Activated naive CD4-positive, alpha-beta T cell treated with anti-CD3 and anti-CD28 coated beads, Interleukin-2, amount 50 U/mL, for 24 hours (primary cell): ENCODE measurements around the gene IFT81.

Experiments
- H3K27ac Mint-ChIP-seq: one replicate; pipeline ENCODE4 v1.8.0; 2021; ENCODE audit warnings: mild to moderate bottlenecking, mixed read lengths
- H3K27me3 Mint-ChIP-seq: one replicate; pipeline ENCODE4 v1.8.0; 2021; ENCODE audit warnings: mixed read lengths
- H3K36me3 Mint-ChIP-seq: one replicate; pipeline ENCODE4 v1.8.0; 2021; ENCODE audit warnings: mixed read lengths
- H3K4me1 Mint-ChIP-seq: one replicate; pipeline ENCODE4 v1.8.0; 2021; ENCODE audit warnings: mixed read lengths
- H3K4me3 Mint-ChIP-seq: one replicate; pipeline ENCODE4 v1.8.0; 2021; ENCODE audit warnings: mild to moderate bottlenecking, mixed read lengths
- H3K9me3 Mint-ChIP-seq: one replicate; pipeline ENCODE4 v1.8.0; 2021; ENCODE audit warnings: mixed read lengths

The IFT81 gene

DNA sequence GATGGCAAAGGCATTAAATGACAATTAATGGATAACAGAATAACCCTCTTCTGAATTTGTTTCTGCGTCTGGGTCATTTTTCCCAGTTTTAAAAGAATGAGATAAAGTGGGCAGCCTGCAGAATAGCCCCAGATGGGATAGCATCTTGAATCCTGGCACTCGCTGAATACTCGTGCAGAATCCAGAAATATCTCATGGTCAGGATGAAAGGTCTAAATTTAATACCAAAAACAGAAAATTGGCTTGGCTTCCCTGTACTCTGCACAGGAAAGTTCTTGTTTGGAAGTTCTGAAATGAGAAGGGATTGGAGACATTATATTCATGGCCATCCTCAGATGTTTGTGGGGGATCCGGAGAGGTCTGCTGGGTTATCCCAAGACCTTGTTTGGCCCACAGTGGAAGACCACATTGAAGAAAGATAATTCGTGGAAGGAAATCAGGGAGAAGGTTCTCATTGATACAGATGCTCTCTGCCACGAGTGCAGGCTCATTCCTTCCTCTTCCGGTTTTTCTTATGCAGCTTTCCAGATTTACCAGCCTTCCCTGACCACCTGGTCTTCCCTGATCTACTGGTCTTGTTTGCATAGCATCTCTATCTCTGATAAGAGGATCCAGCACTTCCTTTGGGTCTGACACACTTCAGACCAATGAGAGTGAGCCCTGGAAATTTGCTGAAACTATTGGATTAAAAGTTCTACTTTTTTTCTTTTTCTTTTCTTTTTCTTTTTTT, 6.0 kb upstream of the IFT81 start:
- Mint-ChIP-seq H3K36me3 (no peaks in the 10 kb centered on the region), H3K9me3 (no peaks in the 10 kb centered on the region), H3K27ac (no peak overlapping the region), H3K27me3 (no peaks in the 10 kb centered on the region), H3K4me1 (no peaks in the 10 kb centered on the region), H3K4me3 (no peak overlapping the region)

DNA sequence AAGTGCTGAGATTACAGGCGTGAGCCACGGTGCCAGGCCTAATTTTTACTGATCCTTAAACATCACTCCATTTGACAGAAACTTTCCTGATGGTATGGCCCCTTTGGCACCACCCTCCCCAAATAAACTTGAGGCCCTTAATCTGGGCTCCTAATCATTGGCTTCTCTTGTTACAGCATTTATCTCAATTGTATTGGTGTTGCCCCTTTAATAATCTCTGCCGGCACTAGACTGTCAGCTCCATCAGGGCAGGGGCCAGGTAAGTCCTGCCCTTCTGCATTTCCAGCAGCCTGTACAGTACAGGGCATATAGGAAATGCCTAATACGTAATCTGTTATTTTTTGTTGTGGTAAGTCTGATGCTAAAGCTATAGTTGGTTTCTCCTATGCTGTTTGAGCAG, 1.2 kb upstream of the IFT81 start:
- Mint-ChIP-seq H3K27me3 (no peaks in the 10 kb centered on the region), H3K9me3 (no peaks in the 10 kb centered on the region), H3K36me3 (no peaks in the 10 kb centered on the region), H3K4me3 (no peak overlapping the region), H3K4me1 (no peaks in the 10 kb centered on the region), H3K27ac (no peak overlapping the region)

DNA sequence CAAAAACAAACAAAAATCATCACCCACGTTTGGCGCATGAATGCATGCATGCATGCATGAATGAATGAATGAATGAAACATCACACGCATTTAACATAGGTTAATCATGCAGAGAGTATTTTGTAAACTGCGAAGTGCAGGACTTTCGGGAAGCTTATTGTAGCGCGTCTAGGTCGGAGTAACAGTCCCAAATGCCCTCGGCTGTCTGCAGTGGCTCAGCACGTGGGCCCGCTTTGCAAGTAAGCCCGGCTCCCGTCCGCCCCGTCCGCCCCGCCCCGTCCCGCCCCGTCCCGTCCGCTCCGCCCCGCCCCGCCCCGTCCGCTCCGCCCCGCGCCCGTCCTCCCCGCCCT, 263 bp upstream of the IFT81 start:
- Mint-ChIP-seq H3K36me3 (no peaks in the 10 kb centered on the region), H3K4me1 (no peaks in the 10 kb centered on the region), H3K27me3 (no peaks in the 10 kb centered on the region), H3K4me3 (peak overlapping the region; percentile 89), H3K9me3 (no peaks in the 10 kb centered on the region), H3K27ac (peak overlapping the region; percentile 3)

DNA sequence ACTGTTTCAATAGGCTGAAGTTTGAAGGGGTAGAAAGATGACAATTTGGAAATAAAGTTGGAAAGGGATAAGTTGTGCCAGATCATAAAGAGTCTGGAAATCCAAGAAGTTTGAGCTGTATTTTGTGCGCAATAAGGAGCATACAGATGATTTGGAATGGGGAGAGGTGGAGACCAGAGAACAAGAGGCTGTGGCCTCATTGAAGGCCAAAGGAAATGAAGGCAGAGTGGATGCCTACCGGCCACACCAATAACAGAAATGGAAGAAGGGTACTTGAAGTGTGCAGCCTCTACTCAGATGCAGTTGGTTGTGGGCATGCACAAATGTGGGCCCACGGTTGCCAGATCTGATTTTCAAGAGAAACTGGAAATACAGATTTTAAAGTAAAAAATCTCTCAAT, 2.4 kb downstream of the IFT81 start:
- Mint-ChIP-seq H3K9me3 (no peaks in the 10 kb centered on the region), H3K4me1 (no peaks in the 10 kb centered on the region), H3K4me3 (no peak overlapping the region), H3K27me3 (no peaks in the 10 kb centered on the region), H3K36me3 (no peaks in the 10 kb centered on the region), H3K27ac (peak overlapping the region; percentile 57)

DNA sequence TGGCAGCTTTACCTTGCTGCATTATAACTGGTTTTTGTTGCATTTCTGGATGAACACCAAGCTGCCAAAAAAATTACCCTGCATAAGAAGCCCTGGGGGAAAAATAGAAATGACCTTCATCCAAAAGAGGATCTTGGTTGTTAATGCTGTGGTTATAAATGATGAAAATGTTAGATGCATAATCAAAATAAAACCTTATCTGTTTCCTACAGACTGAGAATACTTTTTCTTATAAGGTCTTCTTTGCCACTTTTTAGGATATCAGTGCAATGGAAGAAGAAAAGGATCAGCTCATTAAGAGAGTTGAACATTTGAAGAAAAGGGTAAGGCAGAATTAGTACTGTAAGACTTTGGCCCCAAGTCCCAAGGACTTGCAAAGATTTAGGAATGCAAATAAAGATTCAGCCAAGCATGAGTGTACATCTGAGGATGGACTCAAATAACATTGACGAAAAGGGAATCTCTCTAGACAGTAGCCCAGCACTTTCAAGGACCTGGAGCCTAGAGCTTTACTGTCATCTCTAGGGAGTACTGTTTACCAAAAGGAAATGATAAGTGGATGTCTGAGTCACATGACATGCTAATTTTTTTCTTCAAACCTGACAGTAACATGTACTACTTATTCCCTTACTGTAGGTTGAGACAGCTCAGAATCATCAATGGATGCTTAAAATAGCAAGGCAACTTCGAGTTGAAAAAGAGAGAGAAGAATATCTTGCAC, 10.7 kb downstream of the IFT81 start:
- Mint-ChIP-seq H3K9me3 (no peaks in the 10 kb centered on the region), H3K27me3 (no peaks in the 10 kb centered on the region), H3K4me3 (no peak overlapping the region), H3K4me1 (peaks cover 8% of the 10 kb centered on the region), H3K36me3 (no peaks in the 10 kb centered on the region), H3K27ac (no peak overlapping the region)

DNA sequence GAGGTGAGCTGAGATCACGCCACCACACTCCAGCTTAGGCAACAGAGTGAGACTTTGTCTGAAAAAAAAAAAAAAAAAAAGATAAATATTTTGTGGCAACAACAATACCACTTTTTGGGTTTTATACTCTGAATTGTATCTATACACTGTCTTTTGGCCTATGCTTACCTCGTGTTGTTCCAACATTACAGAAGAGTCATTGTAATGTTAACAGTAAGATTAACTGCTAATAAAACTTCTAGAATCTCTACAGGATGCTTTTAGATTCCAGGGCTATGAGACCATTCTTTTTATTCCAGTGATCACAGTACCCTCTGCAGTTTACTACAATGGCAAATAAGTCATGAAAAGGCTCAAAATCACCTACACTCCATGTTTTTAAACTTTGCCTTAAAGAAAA, 11.6 kb downstream of the IFT81 start:
- no peak overlapping the region for H3K4me3 Mint-ChIP-seq
- no peaks in the 10 kb centered on the region for H3K9me3 Mint-ChIP-seq
- no peaks in the 10 kb centered on the region for H3K36me3 Mint-ChIP-seq
- H3K27ac Mint-ChIP-seq: no peak overlapping the region
- peaks cover 8% of the 10 kb centered on the region for H3K4me1 Mint-ChIP-seq
- H3K27me3 Mint-ChIP-seq: no peaks in the 10 kb centered on the region

DNA sequence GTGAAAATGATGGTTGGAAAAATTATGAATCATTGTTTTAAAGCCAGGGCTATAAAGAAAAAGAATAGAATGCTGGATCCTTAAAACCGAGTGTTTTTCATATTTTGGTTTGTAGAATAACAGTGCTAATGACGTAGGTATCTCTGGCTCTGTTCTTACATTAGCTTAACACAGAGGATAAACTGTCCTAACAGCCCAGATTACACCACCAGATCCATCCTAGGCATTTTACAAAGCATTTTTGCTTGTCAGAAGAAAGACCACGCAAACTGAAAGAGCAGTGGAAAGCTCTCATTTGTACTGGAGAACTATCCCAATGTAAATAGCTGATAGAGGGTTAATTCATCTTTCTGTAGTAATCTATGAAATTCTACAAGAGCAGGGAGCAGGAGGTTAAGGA, 13.6 kb downstream of the IFT81 start:
- peaks cover 8% of the 10 kb centered on the region for H3K4me1 Mint-ChIP-seq
- no peak overlapping the region for H3K4me3 Mint-ChIP-seq
- H3K36me3 Mint-ChIP-seq: no peaks in the 10 kb centered on the region
- no peak overlapping the region for H3K27ac Mint-ChIP-seq
- no peaks in the 10 kb centered on the region for H3K27me3 Mint-ChIP-seq
- H3K9me3 Mint-ChIP-seq: no peaks in the 10 kb centered on the region

DNA sequence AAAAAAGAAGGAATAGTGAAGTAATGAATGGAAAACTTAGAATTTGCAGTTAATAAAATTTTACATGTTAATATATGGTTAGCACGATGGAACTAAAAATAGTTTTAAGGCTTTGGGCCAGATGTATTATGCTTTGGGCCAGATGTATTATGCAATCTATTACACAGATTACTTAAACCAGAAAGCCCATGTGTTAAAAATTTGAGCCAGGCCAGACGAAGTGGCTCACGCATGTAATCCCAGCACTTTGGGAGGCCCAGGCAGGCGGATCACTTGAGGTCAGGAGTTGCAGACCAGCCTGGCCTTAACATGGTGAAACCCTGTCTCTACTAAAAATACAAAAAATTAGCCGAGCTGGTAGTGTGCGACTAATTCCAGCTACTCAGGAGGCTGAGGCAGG, 17.2 kb downstream of the IFT81 start:
- H3K9me3 Mint-ChIP-seq: no peaks in the 10 kb centered on the region
- no peaks in the 10 kb centered on the region for H3K36me3 Mint-ChIP-seq
- H3K4me1 Mint-ChIP-seq: no peaks in the 10 kb centered on the region
- no peak overlapping the region for H3K4me3 Mint-ChIP-seq
- no peak overlapping the region for H3K27ac Mint-ChIP-seq
- H3K27me3 Mint-ChIP-seq: no peaks in the 10 kb centered on the region

DNA sequence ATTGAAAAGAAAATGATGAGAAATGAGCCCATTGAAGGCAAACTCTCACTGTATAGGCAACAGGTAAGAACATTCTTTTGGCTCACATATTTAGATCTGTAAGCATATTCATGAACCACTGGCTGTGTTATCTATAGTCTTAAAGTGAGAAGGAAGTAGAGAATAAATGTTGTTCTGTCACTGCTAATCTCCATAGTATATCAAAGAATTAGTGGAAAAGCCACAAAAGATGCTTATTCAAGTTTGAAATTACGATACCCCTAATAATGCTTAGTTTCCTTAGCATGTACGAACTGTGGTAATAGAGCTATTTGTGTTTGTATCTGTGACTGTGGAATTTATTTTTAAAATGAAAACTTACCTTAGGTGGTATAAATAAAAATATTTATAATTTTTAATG, 22.8 kb downstream of the IFT81 start:
- H3K9me3 Mint-ChIP-seq: no peaks in the 10 kb centered on the region
- no peak overlapping the region for H3K4me3 Mint-ChIP-seq
- no peaks in the 10 kb centered on the region for H3K27me3 Mint-ChIP-seq
- H3K36me3 Mint-ChIP-seq: peaks cover 4% of the 10 kb centered on the region
- peaks cover 5% of the 10 kb centered on the region for H3K4me1 Mint-ChIP-seq
- H3K27ac Mint-ChIP-seq: no peak overlapping the region

DNA sequence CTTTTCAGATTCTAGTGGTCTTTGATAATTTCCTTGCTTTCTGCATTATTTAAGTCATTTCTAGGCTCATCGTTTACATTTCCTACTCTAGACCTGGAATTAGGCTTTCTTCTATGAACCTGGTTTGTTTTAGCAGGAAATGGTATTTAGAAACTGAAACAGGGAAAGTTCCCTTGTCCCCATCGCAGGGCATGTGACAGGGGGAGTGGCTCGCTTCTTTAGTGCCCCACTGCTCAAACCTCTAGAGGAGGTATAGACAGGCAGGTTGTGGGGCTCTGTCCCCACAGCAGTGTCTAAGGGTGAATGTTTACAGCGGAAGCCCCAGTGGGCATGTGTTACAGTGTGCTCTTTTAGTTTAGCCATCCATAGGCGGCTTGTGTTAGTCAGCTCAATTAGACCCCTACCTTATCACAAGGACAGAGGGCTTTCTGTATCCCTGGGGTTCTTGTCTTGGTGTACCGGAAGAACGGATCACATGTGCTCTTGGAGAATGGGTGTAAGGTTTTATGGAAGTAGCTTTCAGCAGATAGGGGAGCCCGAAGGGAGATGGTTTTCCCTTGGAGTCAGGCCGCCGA, 25.0 kb downstream of the IFT81 start:
- Mint-ChIP-seq H3K27ac (no peak overlapping the region), H3K27me3 (no peaks in the 10 kb centered on the region), H3K9me3 (no peaks in the 10 kb centered on the region), H3K4me3 (no peak overlapping the region), H3K4me1 (peaks cover 5% of the 10 kb centered on the region), H3K36me3 (peaks cover 4% of the 10 kb centered on the region)

DNA sequence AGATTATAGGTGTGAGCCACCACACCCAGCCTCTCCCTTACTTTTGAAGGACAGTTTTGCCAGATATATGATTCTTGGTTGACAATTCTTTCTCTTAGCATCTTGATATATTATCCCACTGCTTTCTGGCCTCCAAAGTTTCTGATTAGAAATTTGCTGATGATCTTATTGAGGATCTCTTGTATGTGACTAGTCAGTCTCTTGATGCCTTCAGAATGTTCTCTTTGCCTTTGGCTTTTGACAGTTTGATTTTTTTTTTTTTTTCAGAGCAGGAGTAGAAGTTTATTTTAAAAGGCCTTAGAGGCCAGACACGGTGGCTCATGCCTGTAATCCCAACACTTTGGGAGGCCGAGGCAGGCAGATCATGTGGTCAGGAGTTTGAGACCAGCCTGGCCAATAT, 32.6 kb downstream of the IFT81 start:
- peaks cover 6% of the 10 kb centered on the region for H3K9me3 Mint-ChIP-seq
- H3K4me1 Mint-ChIP-seq: peaks cover 5% of the 10 kb centered on the region
- H3K36me3 Mint-ChIP-seq: peaks cover 20% of the 10 kb centered on the region
- no peak overlapping the region for H3K4me3 Mint-ChIP-seq
- no peak overlapping the region for H3K27ac Mint-ChIP-seq
- H3K27me3 Mint-ChIP-seq: no peaks in the 10 kb centered on the region

DNA sequence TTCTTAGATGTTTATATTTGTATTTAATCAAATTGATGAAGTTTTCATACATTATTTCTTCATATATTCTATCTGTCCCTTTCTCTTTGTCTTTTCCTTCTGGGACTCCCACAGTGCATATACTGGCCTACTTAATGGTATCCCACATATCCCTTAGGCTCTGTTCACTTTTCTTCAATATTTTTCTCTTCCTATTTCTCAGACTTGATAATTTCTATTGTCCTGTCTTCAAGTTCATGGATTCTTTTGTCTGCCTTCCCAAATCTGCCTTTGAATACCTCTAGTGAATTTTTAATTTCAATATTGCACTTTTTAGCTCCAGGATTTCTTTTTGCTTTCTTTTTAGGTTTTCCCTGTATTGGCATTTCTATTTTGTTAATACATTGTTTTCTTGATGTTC, 33.4 kb downstream of the IFT81 start:
- H3K9me3 Mint-ChIP-seq: peaks cover 6% of the 10 kb centered on the region
- peaks cover 19% of the 10 kb centered on the region for H3K36me3 Mint-ChIP-seq
- no peak overlapping the region for H3K4me3 Mint-ChIP-seq
- no peaks in the 10 kb centered on the region for H3K27me3 Mint-ChIP-seq
- H3K4me1 Mint-ChIP-seq: peaks cover 5% of the 10 kb centered on the region
- H3K27ac Mint-ChIP-seq: no peak overlapping the region

DNA sequence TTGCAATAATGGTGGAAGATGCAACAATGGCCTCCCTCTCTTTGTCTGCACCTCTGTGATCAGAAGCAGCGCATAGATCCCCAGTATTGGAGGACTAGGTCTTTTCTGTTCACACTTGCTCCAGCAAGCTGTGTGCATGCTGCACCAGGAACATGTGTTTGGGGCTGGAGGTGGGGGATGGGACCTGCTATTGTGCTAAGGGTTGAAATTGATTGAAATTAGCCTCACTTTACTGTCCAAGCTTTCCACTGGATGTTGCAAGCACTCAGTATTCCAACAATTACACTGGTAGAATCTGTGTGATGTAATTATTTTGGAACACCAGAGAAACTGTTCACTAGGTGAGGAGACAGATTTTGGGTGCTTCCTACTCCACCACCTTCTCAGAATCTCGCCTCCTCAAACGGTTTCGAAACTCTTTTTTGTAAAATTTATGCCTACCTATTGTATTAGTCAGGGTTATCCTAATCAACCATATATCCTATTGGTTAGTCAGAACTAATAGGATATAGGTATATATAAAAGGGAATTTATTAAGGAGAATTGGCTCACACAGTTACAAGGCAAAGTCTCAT, 35.6 kb downstream of the IFT81 start:
- no peak overlapping the region for H3K4me3 Mint-ChIP-seq
- H3K9me3 Mint-ChIP-seq: peaks cover 6% of the 10 kb centered on the region
- H3K4me1 Mint-ChIP-seq: peaks cover 5% of the 10 kb centered on the region
- H3K36me3 Mint-ChIP-seq: peaks cover 20% of the 10 kb centered on the region
- H3K27ac Mint-ChIP-seq: no peak overlapping the region
- no peaks in the 10 kb centered on the region for H3K27me3 Mint-ChIP-seq

DNA sequence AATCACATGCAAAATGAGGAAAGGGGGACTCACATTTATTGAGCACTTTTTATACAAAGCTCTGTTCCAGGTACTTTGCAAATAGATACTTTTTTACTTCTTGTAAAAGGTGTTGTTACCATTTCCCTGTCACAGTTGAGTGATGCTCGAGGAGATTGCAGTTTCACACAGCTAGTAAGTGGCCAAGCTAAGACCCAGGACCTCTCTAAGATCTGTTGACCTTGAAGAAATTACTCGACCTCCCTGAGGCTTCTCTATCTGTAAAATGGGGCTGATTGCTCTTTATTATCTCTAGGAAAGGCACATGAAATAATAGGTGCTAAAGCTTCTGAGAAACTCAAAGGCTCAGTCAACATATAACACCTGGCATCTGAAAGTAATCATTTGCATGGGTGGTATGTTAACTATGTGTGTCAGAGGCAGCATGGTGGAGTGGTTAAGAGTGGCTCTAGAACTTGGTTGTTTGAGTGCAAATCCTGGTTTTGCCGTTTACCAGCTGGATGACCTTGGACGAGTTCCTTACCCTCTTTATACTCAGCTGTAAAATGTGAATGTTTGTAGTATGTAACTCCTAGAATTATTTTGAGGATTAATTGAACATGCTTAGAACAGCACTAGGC, 41.5 kb downstream of the IFT81 start:
- Mint-ChIP-seq H3K27ac (no peak overlapping the region), H3K4me1 (no peaks in the 10 kb centered on the region), H3K9me3 (no peaks in the 10 kb centered on the region), H3K4me3 (no peak overlapping the region), H3K36me3 (peaks cover 3% of the 10 kb centered on the region), H3K27me3 (no peaks in the 10 kb centered on the region)

DNA sequence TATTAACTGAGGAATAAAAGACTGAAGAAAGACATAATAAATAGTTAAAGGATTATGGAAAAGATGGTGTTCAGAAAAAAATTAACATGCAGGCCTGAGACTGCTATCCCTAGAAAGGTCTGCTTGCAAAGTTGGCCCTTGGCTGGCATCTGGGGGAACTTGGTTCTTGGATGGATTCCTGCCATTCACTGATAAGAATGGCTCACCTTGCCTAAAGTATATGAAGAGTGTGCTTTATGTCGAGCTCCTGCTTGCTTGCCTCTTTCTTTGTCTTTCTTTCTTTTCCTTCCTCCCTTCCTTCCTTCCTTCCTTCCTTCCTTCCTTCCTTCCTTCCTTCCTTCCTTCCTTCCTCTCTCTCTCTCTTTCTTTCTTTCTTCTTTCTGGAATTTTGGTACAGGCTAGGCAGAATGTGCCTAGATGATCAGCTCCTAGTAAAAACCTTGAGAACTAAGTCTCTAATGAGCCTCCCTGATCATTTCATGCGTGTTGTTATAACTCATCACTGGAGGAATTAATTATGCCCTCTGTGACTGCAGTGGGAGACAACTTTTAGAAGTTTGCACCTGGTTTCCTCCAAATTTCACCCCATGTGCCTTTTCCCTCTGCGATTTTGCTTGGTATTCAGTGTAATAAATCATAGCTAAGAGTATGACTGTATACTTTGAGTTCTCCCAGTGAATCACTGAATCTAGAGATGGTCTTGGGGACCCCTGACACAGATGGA, 44.7 kb downstream of the IFT81 start:
- Mint-ChIP-seq H3K27ac (no peak overlapping the region), H3K4me1 (no peaks in the 10 kb centered on the region), H3K9me3 (no peaks in the 10 kb centered on the region), H3K36me3 (no peaks in the 10 kb centered on the region), H3K27me3 (no peaks in the 10 kb centered on the region), H3K4me3 (no peak overlapping the region)
